GM19468 (cell line): ENCODE results near the gene CTNND2.

ENCODE experiments used
- ATAC-seq: cut with Tn5 transposase; IDR thresholded peaks from one replicate; pipeline ENCODE4 v1.9.1; 2021; ENCODE audit warnings: mild to moderate bottlenecking, moderate library complexity, moderate number of reproducible peaks; ENCODE audit not compliant: unreplicated experiment; ENCODE audit errors: extremely low read depth

The CTNND2 gene

DNA sequence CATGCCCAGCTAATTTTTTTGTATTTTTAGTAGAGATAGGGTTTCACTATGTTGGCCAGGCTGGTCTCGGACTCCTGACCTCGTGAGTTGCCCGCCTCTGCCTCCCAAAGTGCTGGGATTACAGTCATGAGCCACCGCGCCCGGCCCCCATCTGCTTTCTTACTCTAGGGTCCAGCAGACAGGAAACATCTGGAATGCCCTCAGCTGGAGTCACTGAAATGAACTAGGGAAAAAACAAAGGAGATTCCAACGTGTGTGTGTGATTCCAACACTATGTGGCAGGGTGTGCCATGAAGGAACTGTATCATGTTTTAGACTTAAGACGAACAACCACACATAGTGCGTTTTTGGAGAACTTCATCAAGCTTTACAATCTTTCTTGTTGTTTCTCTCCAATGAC is 603.1 kb downstream of the CTNND2 start:
- ATAC-seq: no peak

DNA sequence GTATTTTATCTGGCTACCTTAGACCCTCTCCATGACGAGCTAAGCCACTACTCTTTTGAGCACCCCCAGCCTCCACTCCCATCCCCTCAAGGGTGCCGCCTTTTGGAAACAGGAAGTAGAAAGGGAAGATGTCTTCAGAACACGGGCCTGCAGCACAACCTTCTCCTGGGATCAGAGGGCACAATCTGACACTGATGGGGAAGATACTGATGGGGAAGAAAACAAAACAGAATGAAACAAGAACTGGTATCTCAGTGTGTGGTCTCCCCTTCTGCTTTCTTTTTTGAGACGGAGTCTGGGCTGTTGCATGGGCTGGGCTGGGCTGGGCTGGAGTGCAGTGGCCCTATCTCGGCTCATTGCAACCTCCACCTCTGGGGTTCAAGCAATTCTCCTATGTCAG is 603.5 kb downstream of the CTNND2 start:
- ATAC-seq: no peak

DNA sequence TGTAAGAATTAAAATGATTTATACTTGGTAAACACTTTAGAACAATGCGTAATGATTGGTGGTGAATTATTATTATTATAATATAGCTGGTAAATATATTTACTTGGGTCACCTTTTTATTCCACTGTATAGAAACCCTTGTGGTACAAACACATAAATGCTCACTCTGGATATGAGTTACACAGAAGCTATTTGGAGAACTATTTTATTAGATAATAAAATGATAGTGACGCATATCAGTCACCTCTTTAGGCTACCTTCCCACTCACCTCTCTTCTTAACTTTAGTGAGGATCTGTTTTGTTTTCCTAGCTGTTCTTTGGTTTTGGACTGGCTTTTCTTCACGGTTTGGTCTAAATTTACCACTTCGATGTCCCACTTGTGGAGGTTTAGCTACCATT is 605.4 kb downstream of the CTNND2 start:
- ATAC-seq: no peak

DNA sequence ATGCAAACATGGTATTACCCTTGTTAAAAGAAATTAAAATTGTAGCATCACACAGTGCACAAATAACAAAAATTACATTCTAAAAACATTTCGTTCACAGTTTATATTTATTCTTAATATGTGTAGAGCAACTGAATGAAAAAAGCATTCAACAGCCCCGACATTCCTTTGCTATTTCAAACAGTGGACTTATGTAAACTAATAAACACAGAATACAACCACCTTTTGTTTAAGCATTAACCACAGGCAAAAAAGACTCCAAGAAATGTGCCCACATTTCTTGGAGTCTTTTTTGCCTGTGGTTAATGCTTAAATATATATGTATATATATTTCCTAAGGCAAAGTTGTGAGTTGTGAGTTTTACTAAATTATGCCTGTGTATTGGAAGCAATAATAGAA is 610.7 kb downstream of the CTNND2 start:
- no peak for ATAC-seq

DNA sequence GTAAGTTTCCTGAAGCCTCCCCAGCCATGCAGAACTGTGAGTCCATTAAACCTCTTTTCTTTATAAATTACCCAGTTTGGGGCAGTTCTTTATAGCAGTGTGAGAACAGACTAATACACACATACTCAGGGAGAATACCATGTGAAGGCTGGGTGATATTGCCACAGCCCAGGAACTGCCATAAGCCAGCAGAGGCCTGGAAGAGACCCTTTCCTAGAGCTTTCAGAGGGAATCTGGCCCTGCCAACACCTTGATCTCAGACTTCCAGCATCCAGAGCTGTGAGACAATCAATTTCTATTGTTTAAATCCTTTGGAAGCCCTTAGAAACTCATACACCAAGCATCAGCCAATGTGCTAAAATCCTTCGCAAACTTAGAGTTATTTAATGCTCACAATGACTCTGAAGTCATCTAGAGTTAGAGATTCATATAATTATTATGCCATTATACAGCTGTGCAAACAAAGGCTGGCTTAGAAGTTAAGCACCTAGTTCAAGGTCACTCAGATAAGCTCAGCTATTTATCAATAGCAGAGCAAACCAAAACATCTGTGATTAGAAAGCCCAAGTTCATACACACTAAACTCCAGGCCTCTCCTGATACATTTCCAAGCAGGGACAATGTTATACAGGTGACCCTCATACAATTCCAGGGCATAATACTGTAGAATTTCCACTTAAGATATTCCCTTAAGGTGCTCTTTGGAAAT is 611.4 kb downstream of the CTNND2 start:
- ATAC-seq: no peak

DNA sequence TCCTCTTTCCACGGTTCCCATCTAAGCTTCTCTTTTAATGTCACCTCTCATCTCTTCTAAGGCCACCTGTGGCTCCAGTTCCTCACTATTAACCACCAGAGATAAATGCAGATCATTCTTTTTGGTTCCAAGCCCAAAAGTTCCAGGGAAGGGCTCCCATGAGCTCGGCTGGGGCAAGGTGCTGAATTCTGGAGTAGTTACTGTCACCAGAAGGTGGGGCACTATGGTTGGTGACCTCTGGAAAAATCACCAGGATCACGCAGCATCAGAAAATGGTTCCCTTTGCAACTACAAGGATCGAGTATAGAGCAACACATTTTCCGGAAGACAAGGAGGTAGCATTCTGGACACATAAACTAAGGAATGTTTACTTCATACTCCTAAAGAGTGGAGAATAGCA is 614.5 kb downstream of the CTNND2 start:
- no peak for ATAC-seq

DNA sequence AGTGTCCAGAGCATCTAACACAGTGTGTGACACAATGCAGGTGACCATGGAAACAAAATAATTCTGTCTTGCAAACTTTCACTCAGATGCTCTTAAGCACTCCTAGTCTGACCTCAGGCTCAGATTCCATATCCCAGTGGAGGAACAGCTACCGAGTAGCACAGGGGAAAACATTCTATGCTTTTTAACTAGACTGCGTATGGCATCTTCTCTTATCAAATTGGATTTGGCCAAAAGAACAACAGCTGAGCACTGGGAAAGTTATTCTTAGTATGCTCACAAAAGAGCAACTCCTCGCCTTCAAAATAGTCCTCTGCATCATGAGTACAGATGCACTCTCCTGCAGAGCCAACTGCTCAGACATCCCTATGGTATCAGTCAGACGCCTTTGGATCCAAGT is 615.0 kb downstream of the CTNND2 start:
- ATAC-seq: no peak

DNA sequence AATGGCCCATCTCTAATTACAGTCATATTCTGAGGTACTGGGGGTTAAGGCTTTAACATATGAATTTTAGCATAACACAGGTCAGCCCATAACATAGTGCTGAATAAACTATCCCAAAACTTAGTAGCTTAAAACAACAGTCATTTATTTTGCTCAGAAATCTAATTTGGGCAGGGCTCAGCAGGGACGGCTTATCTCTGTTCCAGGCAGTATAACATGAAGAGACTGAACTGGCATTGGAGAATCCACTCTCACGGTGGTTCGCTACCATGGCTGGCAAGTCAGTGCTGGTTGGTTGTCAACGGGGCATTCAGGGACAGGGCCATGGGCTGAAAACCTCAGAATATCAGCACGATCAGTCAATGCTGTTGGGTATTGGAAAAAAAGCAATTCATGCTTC is 622.4 kb downstream of the CTNND2 start:
- no peak for ATAC-seq

DNA sequence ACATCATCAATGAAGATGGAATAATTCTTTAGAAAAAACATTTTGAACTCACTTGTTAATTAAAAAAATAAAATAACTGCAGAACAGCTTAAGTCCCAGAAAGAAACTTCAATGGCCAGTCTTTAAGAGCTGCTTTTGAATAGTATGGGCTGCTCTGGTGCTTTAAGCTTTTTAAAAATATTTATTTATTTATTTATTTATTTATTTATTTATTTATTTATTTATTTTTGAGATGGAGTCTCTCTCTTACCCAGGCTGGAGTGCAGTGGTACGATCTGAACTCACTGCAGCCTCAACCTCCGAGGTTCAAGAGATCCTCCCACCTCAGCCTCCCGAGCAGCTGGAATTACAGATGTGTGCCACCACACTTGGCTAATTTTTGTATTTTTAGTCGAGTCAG is 626.9 kb downstream of the CTNND2 start:
- ATAC-seq: no peak

DNA sequence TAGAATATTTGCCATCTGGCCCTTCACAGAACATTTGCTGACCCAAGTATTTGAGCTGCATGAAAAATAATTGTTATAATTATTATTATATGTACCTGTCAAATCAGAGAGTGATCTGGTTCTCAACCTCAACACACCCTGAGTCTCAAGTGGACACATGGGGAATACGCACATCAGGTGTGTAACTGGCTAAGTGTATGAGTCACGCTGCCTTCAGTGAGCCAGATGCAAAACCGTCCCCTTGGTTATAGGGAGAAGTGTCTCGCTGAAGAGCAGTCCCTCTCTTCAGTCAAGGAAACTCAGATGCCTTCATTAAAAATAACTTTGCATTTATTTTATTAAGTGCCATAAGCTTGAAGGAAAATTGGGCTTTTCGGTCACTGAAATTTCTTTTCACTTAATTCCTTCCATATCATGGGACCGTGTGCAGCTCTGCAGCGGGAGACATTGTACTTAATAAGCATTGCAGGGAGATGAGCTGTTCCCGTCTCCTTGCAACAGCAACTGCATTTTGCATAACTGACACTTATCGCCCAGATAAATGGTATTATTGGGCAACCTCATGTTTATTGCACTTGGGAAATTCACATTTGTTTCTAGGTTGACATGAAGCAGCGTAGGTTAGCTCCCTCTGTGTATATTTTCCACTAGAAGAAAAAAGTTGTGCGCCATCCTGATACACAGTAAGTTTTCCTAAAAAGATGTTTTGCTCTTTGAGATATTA is 630.9 kb downstream of the CTNND2 start:
- ATAC-seq: no peak

DNA sequence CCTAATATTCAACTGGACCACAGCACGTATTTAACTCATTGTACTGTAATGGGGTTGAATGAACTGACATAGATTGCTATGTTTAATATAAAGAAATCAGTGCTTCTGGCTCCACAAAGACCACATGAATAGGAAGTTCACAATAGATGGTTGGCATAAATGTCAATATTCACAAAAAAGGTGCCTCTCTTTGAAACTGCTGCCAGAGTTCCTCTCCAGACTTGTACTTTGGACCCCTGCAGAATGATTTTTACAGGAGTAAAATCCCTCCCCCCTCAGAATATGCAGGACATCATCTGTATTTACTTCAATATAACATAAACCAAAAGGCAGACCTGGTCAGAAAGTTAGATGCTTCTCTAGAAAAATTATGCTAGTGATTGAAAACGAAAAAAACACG is 634.7 kb downstream of the CTNND2 start:
- no peak for ATAC-seq

DNA sequence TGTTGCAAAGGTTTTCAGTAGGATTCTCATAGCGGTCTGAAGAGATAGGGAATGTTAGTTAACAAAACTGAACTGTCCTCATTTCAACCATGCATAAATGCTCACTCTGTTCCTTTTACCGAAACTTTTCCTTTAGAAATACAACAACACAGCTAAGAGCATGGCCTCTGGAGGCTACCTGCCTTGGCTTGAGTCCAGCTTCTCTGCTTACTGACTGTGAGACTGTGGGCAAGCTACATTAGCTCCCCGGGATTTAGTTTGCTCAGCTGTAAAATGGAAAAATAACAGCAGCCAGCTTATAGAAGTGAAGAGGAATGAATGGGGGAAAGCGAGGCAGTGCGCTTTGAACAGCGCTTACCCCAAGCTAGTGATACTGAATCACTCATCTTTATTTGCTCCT is 635.4 kb downstream of the CTNND2 start:
- ATAC-seq: no peak

DNA sequence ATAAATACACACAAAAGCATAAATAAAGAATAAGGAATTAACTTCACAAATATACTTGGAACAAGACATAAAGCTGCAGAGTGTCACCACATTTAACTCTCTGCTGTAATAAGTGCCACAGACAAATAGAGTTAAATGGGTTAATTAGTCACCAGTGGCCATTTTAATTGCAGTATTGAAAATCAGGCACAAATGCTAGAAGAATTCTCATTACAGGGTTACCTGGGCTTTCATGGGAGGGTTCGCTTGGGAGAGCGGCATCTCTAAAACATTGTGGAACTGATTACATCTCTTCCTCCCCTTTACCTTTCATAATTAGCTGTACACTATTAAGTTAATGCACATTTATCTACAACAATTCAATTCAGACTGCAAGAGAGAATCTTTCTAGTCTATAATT is 637.9 kb downstream of the CTNND2 start:
- no peak for ATAC-seq

DNA sequence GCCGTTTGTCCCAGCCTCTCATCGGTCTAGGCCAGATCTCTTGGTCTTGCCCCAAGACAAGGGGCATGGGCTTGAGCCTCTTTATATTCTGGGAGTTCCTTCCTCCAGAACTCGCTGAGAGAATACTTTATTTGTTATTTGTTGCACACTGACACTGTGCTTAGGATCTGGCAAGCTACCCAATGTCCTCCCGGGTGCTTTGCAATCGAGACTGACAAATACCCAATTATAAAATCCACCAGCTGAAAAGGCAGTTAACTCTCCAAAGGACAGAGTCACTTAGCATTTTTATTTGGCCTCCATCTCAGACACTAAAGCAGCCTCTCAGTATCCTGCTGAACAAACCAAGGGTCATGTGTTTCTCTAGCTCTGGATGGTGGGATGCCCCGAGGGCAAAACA is 643.0 kb downstream of the CTNND2 start:
- ATAC-seq: no peak

DNA sequence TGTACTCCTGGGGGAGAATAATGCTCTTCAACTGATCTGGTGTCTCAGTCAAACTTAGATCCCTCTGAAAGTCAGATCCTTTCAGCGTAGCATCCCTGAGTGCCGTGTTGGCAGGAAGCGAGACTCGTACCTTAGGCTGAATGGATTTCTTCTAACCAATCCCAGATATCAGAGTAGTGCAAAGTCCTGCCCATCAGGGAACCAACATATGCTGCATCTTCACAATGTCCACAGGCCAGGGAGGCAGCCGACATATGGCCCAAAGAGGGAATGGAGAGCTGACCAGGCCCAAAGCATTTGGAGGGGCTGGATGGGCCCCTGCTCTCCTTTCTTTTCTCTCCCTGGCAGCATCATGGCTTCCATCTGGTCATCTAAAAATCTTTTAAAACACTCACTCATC is 646.2 kb downstream of the CTNND2 start:
- ATAC-seq: no peak

DNA sequence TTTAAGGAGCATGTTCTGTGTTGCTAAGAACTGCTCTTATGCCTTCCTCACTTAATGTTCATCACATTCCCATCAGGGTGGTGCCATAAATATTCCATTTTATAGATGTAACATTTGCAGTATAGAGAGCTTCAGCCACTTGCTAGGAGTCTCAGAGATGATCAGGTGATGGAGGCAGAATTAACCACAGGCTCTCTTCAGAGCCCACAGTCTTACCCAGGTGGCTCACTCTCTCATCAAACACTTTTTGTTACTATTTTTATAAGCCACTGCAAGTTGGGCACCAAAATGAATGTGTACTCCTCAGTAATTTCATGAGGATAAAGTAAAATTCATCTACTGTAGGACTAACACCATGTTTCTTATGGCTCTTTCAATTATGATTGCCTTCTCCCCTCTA is 651.7 kb downstream of the CTNND2 start:
- no peak for ATAC-seq

DNA sequence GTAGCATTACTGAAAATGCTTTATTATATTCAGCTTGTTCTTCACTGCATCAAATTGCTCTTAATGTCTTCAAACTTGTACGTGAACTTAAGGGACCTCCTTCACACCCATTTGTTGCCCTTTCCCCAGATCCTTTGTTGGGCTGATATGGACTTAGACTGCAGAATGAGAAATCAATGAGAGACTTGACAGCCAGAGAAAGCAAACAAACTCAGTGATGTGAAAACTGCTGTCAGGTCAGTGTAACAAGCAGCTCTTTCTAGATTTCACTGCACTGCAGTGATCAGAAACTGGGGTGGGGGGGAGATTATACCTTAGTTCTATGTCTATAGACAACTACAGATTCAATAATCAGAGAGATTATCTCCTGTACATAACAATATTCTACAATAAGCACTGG is 652.2 kb downstream of the CTNND2 start:
- no peak for ATAC-seq

DNA sequence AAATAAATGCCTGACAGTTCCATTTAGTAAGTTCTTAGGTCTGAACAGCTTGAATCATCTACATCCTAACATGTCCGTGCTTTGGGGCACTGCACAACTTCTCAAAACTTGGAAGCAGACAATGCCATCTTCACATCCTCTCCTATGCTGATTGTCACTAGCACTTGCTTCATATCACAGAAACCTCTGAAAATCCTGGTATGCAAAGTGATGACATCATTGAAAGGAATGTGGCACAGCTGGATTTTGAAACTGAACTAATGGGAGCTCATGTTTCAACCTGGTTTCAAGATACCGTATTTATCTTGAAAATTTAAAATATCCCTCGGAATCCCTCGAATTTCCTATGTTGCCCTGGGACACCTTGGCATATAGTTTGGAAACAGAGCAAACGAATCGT is 653.0 kb downstream of the CTNND2 start:
- ATAC-seq: no peak

DNA sequence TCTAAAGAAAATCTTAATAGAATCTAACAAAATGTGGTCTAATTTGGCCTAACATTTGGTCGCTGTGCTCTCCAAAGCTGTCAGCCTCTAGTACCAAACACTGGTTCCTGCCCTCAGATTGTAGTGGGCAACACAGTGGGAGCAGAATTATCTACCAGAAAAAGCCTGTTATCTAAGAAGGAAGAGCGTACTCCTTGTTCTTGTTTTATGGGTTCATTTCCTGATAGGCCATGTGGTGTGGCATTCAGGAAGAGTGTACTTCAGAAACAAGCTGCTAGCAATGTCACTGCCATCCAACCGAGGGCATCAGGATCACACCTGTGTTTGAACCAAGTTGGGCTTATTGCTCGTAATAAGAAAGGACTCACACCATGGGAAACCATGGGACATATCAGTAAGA is 655.3 kb downstream of the CTNND2 start:
- ATAC-seq: no peak

DNA sequence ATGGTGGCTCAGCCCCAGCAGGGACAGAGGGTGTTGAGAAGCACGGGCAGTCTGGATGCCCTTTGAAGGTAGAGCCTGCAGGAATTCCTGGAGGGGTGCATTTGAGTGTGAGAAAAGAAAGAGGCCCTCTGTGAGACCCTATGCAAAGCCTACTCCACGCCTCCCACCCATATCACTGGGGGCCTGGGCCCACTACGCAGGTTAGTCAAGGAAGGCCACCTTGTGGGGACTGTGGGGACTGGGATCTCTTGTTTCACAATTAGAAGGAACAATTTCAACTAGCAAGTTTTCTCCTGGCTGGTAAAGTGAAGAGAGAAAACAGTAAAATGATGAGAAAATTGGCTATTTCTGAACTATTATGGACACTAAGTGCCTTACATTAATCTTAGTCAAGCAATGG is 657.0 kb downstream of the CTNND2 start:
- no peak for ATAC-seq

DNA sequence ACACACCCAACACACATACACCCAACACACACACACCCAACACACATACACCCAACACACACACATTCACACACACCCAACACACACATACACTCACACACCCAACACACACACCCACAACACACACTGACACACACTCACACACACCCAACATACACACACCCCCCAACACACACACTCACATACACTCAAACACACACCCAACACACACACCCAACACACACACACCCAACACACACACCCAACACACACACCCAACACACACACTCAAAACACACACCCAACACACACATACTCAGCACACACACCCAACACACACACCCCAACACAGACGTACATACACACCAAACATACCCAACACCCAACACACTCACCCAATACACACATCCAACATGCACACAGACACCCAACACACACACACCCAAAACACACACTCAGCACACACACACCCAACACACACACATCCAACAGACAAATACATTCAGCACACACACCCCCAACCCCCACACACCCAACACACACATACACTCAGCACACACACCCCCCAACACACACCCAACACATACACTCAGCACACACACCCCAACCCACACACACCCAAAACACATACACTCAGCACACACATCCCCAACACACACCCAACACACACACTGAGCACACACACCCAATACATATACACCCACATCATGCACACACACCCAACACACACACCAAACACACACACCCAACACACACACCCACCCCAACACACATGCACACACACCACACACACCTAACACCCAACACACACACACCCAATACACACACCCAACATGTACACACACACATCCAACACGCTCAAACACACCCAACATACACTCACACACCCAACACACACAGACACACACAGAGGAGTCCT is 663.7 kb downstream of the CTNND2 start:
- no peak for ATAC-seq
